COLO668 (cell line): ENCODE measurements around the gene MZT1.
"Not testable (repeated sequence)": the region's sequence is repeated elsewhere in the genome, so short reads cannot be mapped to it uniquely, and the experiment has no call there.

Experiments used
- DNase-seq: peaks from one replicate; lab custom pipeline; 2025; ENCODE audit not compliant: unreplicated experiment; lab: John Stamatoyannopoulos, UW

MZT1 gene, protein sequence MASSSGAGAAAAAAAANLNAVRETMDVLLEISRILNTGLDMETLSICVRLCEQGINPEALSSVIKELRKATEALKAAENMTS

DNA sequence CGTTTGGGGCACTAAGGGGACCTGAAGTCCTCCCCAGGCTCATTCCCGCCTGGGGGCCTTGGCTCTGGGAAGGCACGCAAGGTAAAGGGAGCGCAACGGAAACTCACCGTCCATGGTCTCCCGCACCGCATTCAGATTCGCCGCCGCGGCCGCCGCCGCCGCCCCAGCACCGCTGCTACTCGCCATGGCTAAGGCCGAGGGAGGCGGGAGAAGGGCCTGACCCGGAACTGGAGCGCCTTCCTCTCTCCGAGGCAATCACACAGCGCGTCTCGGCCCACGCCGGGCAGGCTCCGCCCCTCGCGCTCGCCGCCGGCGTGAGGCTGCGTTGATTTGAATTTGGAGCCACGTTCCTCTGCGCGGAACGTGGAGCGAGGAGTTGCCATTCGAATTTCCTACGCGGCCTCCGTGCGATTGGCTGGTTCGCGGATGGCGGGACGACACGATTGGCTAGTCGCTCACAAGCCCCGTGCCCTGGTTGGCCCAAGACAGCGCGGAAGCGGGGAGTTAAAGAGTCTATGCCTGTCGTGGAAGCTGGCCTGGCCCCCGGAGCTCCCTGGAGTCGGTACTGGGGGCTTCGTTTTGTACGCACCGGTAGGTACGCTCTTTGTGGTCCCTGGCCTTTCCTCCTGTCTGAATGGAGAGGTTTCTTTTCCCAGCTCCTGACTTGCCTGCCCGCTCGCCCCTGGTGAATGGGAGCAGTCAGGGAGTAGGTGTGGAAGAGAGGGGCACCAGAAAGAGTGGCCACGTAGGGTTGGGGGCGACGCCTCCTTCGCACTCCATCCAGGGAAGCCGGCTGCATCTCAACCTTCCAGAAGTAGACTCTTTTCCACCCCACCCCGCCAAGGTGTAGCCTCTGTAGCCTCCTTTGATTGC is at the start of gene MZT1, which contains the start of gene BORA:
Gene MZT1, minus strand, starts transcription at position 213 of the 873 bp plus-strand sequence. Its CDS starts 27 bp downstream, at position 186.
Gene BORA, plus strand, starts transcription at position 507 of the 873 bp plus-strand sequence. CDS start 1,018 bp downstream, outside the sequence.
- peak; percentile 100 for DNase-seq

- DNase-seq, result no peak
Observed at GRCh38 chr13:72774019-72774418, 46.6 kb upstream of the MZT1 start.

GRCh38 chr13:72763411-72763810 is 36.0 kb upstream of the MZT1 start:
- DNase-seq, result no peak

DNA sequence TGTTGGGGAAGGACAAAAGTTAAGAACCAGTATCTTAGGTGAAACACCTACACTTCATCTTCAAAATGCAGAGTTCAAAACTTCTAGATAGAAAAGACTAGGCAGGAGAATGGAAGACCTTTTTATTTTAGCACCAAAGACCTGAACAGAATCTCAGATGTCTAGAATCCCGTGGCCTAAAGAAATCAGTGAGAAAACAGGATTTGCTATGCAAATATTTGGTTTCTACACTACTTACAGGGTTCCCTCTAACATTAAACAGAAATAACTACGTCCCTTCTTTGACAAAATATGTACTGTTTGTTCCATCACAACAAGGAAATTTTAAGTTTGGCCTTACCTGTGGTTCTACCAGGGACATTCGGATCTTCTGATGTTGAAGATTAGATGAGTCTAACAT is 32.8 kb upstream of the MZT1 start:
- no peak for DNase-seq

DNA sequence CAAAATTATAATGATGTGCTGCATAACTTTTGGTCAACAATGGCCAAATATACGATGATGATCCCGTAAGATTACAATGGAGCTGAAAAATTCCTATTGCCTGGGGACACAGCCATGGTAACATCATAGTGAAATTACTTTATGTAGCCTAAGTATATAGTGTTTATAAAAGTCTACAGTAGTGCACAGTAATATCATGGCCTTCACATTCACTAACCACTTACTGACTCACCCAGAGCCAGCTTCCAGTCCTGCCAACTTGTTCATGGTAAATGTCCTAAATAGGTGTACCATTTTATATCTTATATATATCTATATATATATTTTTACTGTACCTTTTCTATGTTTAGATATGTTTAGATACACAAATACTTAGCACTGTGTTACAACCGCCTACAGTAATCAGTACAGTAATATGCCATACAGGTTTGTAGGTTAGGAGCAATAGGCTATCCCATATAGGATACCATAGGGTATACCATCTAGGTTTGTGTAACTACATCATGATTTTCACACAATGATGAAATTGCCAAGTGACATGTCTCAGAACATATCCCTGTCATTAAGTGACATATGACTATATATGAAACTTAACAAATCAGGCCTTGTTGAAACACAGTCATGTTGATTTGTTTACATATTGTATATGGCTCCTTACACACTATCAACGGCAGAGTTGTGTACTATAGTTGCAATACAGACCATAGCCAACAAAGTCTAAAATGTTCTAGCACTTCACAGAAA is 30.5 kb upstream of the MZT1 start:
- DNase-seq, result no peak

DNA sequence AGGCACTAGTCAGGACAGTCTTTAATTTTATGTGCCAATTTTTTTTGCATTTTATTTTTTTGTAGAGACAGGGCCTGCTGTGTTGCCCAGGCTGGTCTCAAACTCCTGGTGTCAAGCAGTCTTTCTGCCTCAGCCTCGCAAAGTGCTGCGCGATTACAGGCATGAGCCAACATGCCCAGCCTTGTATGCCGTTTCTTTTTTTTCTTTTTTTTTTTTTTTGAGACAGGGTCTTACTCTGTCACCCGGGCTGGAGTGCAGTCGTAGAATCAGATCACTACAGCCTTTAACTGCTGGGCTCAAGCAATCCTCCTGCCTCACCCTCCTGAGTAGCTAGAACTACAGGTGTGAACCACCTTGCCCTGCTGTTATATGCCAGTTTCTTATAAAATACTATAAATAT is 26.7 kb upstream of the MZT1 start:
- DNase-seq, result no peak

GRCh38 chr13:72751220-72751619 is 23.8 kb upstream of the MZT1 start:
- DNase-seq, result no peak

DNA sequence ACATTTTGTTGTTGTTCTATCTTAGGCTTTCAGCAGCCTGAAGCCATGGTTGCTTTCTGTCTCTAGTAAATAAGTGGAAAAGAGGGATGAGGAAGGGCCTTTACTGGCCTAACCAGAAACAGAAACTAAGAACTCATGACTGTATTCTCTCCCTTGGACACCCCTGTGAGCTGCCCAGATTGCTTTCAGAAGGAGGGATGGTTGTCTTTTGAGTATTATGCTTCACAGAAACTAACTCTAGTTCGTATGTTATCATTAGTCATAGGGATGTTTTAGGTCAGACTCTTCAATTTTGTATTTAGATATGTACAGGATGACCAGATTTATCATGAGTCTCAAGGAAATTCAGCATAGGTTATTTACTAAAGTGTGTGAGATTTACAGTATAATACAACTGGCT is 17.8 kb upstream of the MZT1 start:
- DNase-seq, result no peak

DNA sequence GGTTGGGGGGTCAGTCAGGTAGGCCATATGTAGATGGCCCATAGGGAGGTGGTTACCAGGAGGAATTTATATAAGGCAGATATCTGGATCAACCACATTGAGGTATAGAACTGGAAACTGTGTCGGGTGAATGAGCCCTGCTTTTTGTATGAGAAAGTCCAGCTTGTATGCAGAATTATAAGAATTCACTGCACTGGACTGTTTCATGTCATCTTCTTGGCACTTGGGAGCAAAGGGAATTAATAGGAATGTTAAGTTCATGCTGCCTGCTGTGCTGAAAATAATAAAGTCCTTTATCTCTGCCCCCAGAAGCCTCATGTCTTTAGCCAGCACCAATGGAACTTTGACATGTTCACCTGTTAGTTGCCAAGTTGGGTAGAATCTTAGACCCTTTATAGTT is 12.6 kb upstream of the MZT1 start:
- no peak for DNase-seq

GRCh38 chr13:72737033-72737432 is 9.6 kb upstream of the MZT1 start:
- no peak for DNase-seq

DNA sequence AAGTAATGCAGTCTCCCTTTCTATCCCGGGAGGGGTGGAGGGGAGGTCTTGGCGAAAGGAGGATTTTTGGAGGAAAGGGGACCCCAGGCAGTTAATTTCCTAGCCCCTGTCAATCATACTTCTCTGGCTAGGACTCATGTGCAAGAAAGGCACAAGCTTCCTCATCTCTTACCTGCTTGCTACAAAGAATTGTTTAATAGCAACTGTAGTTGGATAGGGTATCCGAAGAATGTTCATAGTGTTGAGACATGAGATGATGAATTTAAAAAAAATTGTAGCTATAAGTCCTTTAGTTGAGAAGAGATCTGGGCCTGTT is 819 bp upstream of the MZT1 start:
- no peak for DNase-seq

DNA sequence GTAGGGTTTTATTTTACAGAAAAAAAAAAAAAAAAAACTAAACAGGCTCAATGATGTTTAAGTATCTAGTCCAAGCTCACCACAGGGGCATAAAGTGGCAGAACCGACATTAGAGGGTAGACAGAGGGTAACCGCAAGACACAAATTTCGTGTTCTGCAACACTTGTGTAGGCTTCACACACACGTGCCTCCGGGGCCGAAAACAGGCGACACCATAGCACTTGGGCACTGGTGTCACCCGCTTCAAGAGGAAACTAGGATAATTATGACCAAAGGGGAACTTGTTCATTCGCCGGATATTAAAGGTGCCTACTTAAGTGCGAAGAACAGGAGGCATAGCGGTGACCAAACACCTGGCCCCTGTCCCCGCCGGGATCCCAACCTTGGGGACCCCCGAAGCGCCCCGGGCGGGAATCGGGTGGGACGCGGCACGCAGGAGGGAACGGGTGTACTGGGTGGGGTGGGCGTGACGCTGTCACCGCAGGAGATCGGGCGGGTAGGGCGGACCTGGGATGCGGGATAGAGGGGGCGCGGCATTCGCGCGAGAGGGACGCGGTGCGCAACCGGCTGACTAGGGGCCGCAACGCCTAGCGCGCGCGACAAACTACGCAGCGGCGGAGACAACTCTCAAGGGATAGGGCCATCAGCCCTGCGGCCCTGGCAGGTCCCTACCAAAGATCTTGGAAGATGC is 558 bp downstream of the MZT1 start:
- DNase-seq, result peak; percentile 80

DNA sequence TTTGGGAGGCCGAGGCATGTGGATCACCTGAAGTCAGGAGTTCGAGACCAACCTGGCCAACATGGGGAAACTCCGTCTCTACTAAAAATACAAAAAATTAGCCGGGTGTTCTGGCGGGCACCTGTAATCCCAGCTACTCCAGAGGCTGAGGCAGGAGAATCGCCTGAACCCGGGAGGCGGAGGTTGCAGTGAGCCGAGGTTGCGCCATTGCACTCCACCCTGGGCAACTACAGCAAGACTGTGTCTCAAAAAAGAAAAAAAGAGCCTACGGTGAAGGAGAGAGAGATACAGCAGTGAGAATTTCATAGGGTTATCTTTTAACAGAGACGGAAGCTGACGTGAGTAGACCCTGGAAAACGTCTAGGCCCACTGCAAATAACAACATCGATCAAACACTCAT is 1.2 kb downstream of the MZT1 start:
- DNase-seq, result not testable (repeated sequence)

DNA sequence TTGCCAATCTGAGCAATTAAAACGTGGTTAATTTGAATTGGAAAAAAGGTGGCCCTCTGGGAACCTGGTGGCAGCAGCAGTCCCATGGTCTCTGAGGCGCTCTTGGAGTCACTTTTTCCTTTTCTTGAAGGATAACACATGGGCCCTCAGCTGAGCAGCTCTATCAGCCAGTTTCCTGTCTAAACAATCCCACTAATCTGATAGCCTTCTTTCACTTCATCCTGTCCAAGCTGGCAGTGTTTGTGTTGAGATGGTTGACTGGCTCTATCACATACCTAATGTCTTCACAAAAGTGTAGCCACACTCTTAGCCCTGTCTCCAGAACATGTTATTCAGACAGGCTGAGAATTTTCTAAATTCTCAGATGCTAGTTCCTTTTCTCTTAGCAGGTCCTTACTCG is 10.7 kb downstream of the MZT1 start:
- DNase-seq, result no peak

DNA sequence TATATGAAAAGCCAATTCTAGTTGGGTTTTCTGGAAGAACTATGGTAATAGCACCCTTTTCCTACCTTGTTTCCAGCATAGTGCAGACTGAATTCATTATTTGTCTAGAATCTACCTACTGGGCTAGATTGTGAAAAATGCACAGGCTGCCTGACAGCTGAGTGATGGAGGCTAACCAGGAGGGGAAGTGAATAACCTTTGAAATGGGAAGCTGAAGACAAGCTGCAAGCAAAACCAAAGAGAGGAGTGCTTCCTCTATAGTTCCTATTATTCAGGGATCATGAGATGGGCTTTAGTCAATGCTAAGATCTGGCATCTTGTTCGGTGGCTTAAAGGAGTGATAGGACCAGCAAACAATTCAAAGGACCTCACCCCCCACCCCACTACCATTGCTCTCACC is 26.9 kb downstream of the MZT1 start:
- DNase-seq, result no peak

GRCh38 chr13:72698164-72698563 is 29.3 kb downstream of the MZT1 start:
- no peak for DNase-seq

GRCh38 chr13:72696579-72696978 is 30.9 kb downstream of the MZT1 start:
- DNase-seq, result no peak

DNA sequence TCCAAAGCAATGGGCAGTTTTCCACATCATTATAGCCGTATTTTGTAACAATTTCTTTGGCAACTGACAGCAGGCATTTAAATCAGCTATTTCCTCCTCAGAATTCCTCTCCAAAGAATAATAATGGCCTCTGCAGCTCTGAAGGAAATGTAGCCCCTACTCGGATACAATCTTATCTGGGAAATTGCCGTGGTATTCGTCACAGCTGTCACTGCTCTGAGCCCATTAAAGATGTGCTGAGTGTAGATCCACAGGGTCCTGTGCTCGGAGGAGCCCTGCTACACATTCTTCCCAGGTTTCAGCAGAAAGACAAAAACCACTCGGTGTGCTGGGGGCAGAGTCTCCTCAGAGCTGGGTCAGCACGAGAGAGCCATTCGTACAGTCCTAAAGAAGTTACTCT is 33.1 kb downstream of the MZT1 start:
- no peak for DNase-seq

DNA sequence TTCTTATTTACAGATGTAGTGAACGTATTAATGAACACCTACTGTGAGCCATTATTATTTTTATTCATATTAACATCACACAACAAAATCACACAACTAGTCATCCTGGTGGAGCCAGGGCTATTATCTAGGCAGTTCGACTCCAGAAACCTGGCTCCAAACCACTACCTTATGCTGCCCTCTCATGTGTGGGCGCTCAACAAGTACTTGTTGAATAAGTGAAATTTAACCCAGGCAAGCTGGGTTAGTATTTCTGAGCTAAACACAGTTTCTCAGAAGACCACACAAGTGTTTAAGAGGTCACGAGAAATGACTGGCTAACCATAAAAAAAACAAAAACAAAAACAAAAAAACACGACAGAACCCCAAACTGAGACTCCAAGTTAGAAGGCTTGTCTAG is 33.6 kb downstream of the MZT1 start:
- no peak for DNase-seq

GRCh38 chr13:72692884-72693514 is 34.4 kb downstream of the MZT1 start:
- DNase-seq, result no peak

DNA sequence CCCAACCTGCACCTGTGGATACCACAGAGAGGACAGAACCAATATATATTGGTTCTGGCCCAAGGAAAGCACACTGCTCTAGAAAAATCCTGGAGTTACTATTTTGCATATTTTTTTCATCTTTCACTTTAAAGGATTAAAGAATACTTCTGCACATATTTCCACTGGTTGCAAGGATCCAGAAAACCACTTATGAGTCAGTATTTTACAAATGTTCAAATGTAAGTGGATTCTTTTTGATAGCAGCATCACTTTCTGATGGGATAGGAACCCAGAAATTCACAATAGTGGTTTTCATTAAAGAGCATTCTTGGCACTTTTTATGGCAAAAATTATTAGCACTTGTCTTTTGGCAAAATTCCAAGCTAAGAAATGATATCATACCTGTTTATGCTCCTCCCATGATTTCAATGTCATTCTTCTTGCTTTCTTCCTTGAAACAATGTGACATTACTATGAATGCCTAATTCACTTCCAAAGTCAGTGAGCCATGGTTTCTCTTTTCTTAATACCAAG is 38.2 kb downstream of the MZT1 start:
- no peak for DNase-seq
